Spinal cord (tissue), 10 donors: ENCODE results near the gene P3H2. TPM values are rescaled to one million over a fixed set of nuclear protein-coding genes. Genes with fewer than 3 reads are reported as not detected.

ENCODE experiments used
- DNase-seq, 6 donors: peaks; one replicate each; pipeline versions ENCODE4 v3.0.0 to v3.0.0-alpha.2; 2013 to 2015; ENCODE audit warnings: low spot score in 6 of 6, low read depth in 4 of 6
- H3K27ac ChIP-seq: one replicate; pipeline ENCODE4 v1.5.1; 2013; ENCODE audit warnings: low read depth, low read length, control low read depth
- H3K27me3 ChIP-seq: one replicate; pipeline ENCODE4 v1.6.1; 2013; ENCODE audit warnings: low read length; ENCODE audit not compliant: control insufficient read depth, insufficient read depth
- H3K36me3 ChIP-seq: one replicate; pipeline ENCODE4 v1.6.1; 2013; ENCODE audit warnings: low read length; ENCODE audit not compliant: control insufficient read depth, insufficient read depth
- H3K4me1 ChIP-seq: one replicate; pipeline ENCODE4 v1.6.1; 2013; ENCODE audit warnings: low read length; ENCODE audit not compliant: control insufficient read depth, insufficient read depth
- H3K4me3 ChIP-seq: one replicate; pipeline ENCODE4 v1.5.1; 2013; ENCODE audit warnings: low read depth, low read length, control low read depth
- H3K9me3 ChIP-seq: one replicate; pipeline ENCODE4 v1.6.1; 2013; ENCODE audit warnings: low read length; ENCODE audit not compliant: control insufficient read depth, insufficient read depth
- WGBS: methylation state at CpG from one replicate; pipeline ENCODE4 v1.1.5; 2013; ENCODE audit warnings: missing lambda C conversion rate; ENCODE audit not compliant: insufficient coverage; 5-methylcytosine and 5-hydroxymethylcytosine counted together
- polyA plus RNA-seq, 2 donors: library from polyadenylated mRNA; unstranded; fragments of 120-200 nt; gene quantifications; one replicate each; pipeline ENCODE4 v1.2.1, GENCODE V29; 2013; ENCODE audit not compliant: insufficient read length in 2 of 2
- small RNA-seq: library from RNA; depleted of rRNA; stranded (forward); fragments of <200 nt; gene quantifications from one replicate; pipeline ENCODE3, GENCODE V24; 2014; ENCODE audit warnings: low replicate concordance
- total RNA-seq, 2 donors: library from RNA; depleted of rRNA in 1 of 2; stranded (reverse); fragments of 120-200 nt in 1 of 2; fragments of >200 nt in 1 of 2; gene quantifications; one replicate each; pipeline versions ENCODE4 v1.2.3 to v1.2.4, GENCODE V29; 2013 to 2014
- donor health status: healthy.

Gene P3H2
- total and polyA plus RNA-seq, 4 donors: 5.4 to 9.7 (median 6.9) TPM

- H3K9me3 ChIP-seq: no peaks in the 10 kb centered on the region
- H3K4me1 ChIP-seq: no peaks in the 10 kb centered on the region
- H3K27ac ChIP-seq: no peak overlapping the region
- no peak for DNase-seq
- no peak overlapping the region for H3K4me3 ChIP-seq
- no peaks in the 10 kb centered on the region for H3K36me3 ChIP-seq
- no peaks in the 10 kb centered on the region for H3K27me3 ChIP-seq
Observed at GRCh38 chr3:189908646-189909045, 212.1 kb downstream of the P3H2 start.

- Histone ChIP-seq H3K4me1 (no peaks in the 10 kb centered on the region), H3K4me3 (no peak overlapping the region), H3K9me3 (no peaks in the 10 kb centered on the region), H3K27me3 (no peaks in the 10 kb centered on the region), H3K36me3 (no peaks in the 10 kb centered on the region), H3K27ac (no peak overlapping the region)
- 100% methylated on average over 5 of the region's 6 CpGs for whole genome bisulfite sequencing
- DNase-seq: no peak
Observed at GRCh38 chr3:189907803-189908202, 212.9 kb downstream of the P3H2 start.

Small RNAs within 50 kb of the gene (small RNA-seq; reads per million reads assigned to genes)
- not detected for gene RNU6-1109P

Other genes starting within 250 kb of the P3H2 start
- gene CLDN1, start 201.5 kb upstream of the P3H2 start, total RNA-seq: 10 to 100 TPM in 1 of 2 donors, 1 to 10 TPM in 1; 9.9 to 11.4 TPM
- 1 to 10 TPM; 5.3 to 5.5 TPM for gene CLDN1, start 201.5 kb upstream of the P3H2 start, polyA plus RNA-seq